HepG2 (cell line): ENCODE data around the gene DNALI1. TPM values are rescaled to one million over a fixed set of nuclear protein-coding genes. Genes with fewer than 3 reads are reported as not detected.

ENCODE experiments used
- AFF4 ChIP-seq: sonication (generic); formaldehyde crosslinking; IDR thresholded peaks from 2 replicates; pipeline ENCODE4 v1.4.0; 2020; ENCODE audit warnings: missing genetic modification reagents
- ARID5B ChIP-seq: IDR thresholded peaks from 2 replicates; pipeline ENCODE4 v1.4.0; 2020; ENCODE audit warnings: mild to moderate bottlenecking, missing genetic modification reagents
- ASH2L ChIP-seq: fragments of 300-600, 200-600 bp; sonication (generic); IDR thresholded peaks from 2 replicates; pipeline ENCODE4 v1.7.0; 2017; ENCODE audit warnings: low read depth, mild to moderate bottlenecking, moderate library complexity, mixed read lengths, low read length; ENCODE audit not compliant: insufficient read length
- NCOA1 ChIP-seq: sonication (generic); formaldehyde crosslinking; IDR thresholded peaks from 2 replicates; pipeline ENCODE4 v1.9.0; 2021; ENCODE audit warnings: missing genetic modification reagents
- NONO ChIP-seq, 2 experiments: fragments of 450-650 bp in 1 of 2; sonication (generic) in 1 of 2; formaldehyde crosslinking in 1 of 2; IDR thresholded peaks in 1 of 2; conservative IDR thresholded peaks in 1 of 2; 2 replicates each; pipeline versions ENCODE4 v1.6.1 to v1.8.0; 2017 to 2022; ENCODE audit warnings: mild to moderate bottlenecking in 1 of 2, missing genetic modification reagents in 1 of 2, moderate library complexity in 1 of 2
- NR2F1 ChIP-seq, 2 experiments: fragments of 450-650 bp in 1 of 2; formaldehyde crosslinking in 1 of 2; IDR thresholded peaks; 2 replicates each; pipeline versions ENCODE4 v1.5.0 to v1.6.1; 2016 to 2020; ENCODE audit warnings: mild to moderate bottlenecking in 1 of 2, missing compliant biosample characterization in 1 of 2, missing genetic modification reagents in 1 of 2, moderate library complexity in 1 of 2
- PPARG ChIP-seq: conservative IDR thresholded peaks from 2 replicates; pipeline ENCODE4 v1.6.1; 2016; ENCODE audit warnings: missing biosample characterization, missing genetic modification reagents
- RAD51 ChIP-seq: fragments of 450-650 bp; IDR thresholded peaks from 2 replicates; pipeline ENCODE4 v1.6.1; 2016; ENCODE audit warnings: borderline replicate concordance
- SP5 ChIP-seq: IDR thresholded peaks from 2 replicates; pipeline ENCODE4 v1.6.1; 2016; ENCODE audit warnings: low read depth, borderline replicate concordance
- TP53 ChIP-seq: sonication (generic); formaldehyde crosslinking; conservative IDR thresholded peaks from 2 replicates; pipeline ENCODE4 v1.4.0; 2020; ENCODE audit warnings: missing genetic modification reagents
- ZBTB39 ChIP-seq: sonication (generic); formaldehyde crosslinking; IDR thresholded peaks from 2 replicates; pipeline ENCODE4 v1.5.0; 2020; ENCODE audit warnings: missing genetic modification reagents
- ZBTB7B ChIP-seq: sonication (generic); formaldehyde crosslinking; IDR thresholded peaks from 2 replicates; pipeline ENCODE4 v1.4.0; 2020; ENCODE audit warnings: missing genetic modification reagents
- ZMYM2 ChIP-seq: sonication (generic); formaldehyde crosslinking; IDR thresholded peaks from 2 replicates; pipeline ENCODE4 v1.8.0; 2022; ENCODE audit warnings: mild to moderate bottlenecking, missing genetic modification reagents
- ZNF101 ChIP-seq: sonication (generic); formaldehyde crosslinking; IDR thresholded peaks from 2 replicates; pipeline ENCODE4 v1.4.0; 2020; ENCODE audit warnings: mild to moderate bottlenecking, low read depth, missing genetic modification reagents, borderline replicate concordance
- ZNF543 ChIP-seq: sonication (generic); formaldehyde crosslinking; IDR thresholded peaks from 2 replicates; pipeline ENCODE4 v1.4.0; 2020; ENCODE audit warnings: mild to moderate bottlenecking, missing genetic modification reagents
- ZNF572 ChIP-seq: sonication (generic); formaldehyde crosslinking; IDR thresholded peaks from 2 replicates; pipeline ENCODE4 v1.5.1; 2020; ENCODE audit warnings: mild to moderate bottlenecking, missing genetic modification reagents
- ZNF580 ChIP-seq: IDR thresholded peaks from 2 replicates; pipeline ENCODE4 v1.6.1; 2016; ENCODE audit warnings: low read depth, borderline replicate concordance
- polyA plus RNA-seq, 8 experiments: library from polyadenylated mRNA; depleted of rRNA in 3 of 8; stranded (reverse) in 7 of 8; unstranded in 1 of 8; fragments of >200 nt; fragmentation: Illumina TruSeq in 4 of 8; extraction: Trizol in 4 of 8; gene quantifications; 2 replicates each; pipeline versions ENCODE4 v1.2.1 to v1.2.3, GENCODE V29; 2011 to 2016; ENCODE audit warnings: low read depth in 4 of 8, missing spikeins in 1 of 8, mixed read lengths in 1 of 8; ENCODE audit not compliant: insufficient read depth in 1 of 8
- total RNA-seq, 5 experiments: library from RNA; depleted of rRNA; stranded (reverse); fragments of >200 nt; fragmentation: Illumina TruSeq; extraction: Trizol; gene quantifications; 2 replicates each; pipeline ENCODE4 v1.2.3, GENCODE V29; 2016; ENCODE audit warnings: low read depth in 1 of 5

DNALI1 gene
- total and polyA plus RNA-seq, 2 of the 13 experiments (the other 11 are each of a cell fraction or from before 2014, with no cell fraction given): 0.42 to 0.70 TPM

- TF ChIP-seq AFF4 (CRISPR knock-in tag): no peak
- TF ChIP-seq NONO (IDR thresholded peaks at IDR 0.05): no peak
- TF ChIP-seq NONO (CRISPR knock-in tag; conservative IDR thresholded peaks at IDR 0.05): peak; percentile 18; the same call in 1 of the 2 replicates
- TF ChIP-seq RAD51: no peak
- no peak for TF ChIP-seq SP5 (CRISPR knock-in tag)
- TF ChIP-seq ZBTB39: 0 out of 2 replicates have a peak, but pooled peaks have one; percentile 47
- TF ChIP-seq ASH2L: peak; percentile 16
- no peak for TF ChIP-seq NR2F1 (CRISPR knock-in tag; IDR thresholded peaks at IDR 0.05)
- no peak for TF ChIP-seq TP53
- peak; percentile 41; the same call in 1 of the 2 replicates for TF ChIP-seq NCOA1
- peak; percentile 17; the same call in 1 of the 2 replicates for TF ChIP-seq ARID5B (CRISPR knock-in tag)
- TF ChIP-seq ZBTB7B: peak; percentile 62; the same call in 1 of the 2 replicates
- no peak for TF ChIP-seq PPARG (CRISPR knock-in tag)
- TF ChIP-seq ZNF101 (CRISPR knock-in tag): no peak
- TF ChIP-seq ZMYM2 (CRISPR knock-in tag): peak; percentile 95
- TF ChIP-seq ZNF580 (CRISPR knock-in tag): 0 out of 2 replicates have a peak, but pooled peaks have one; percentile 35
- 0 out of 2 replicates have a peak, but pooled peaks have one; percentile 66 for TF ChIP-seq ZNF572
- TF ChIP-seq ZNF543: no peak
Observed at GRCh38 chr1:37561133-37562132, 4.7 kb downstream of the DNALI1 start (continued).
